GM19240 (cell line): ENCODE results near the gene GRHL1.
"Not testable (repeated sequence)": the region's sequence is repeated elsewhere in the genome, so short reads cannot be mapped to it uniquely, and the experiment has no call there.

ENCODE experiments used
- DNase-seq: peaks from one replicate; pipeline ENCODE4 v3.0.0; 2011; ENCODE audit warnings: low spot score; ENCODE audit not compliant: insufficient read length

GRHL1 gene

GRCh38 chr2:10022966-10023662 lies 71.6 kb downstream of the GRHL1 start:
- no peak for DNase-seq

- DNase-seq = no peak
Measured at GRCh38 chr2:10026940-10027569, 75.6 kb downstream of the GRHL1 start.

DNA sequence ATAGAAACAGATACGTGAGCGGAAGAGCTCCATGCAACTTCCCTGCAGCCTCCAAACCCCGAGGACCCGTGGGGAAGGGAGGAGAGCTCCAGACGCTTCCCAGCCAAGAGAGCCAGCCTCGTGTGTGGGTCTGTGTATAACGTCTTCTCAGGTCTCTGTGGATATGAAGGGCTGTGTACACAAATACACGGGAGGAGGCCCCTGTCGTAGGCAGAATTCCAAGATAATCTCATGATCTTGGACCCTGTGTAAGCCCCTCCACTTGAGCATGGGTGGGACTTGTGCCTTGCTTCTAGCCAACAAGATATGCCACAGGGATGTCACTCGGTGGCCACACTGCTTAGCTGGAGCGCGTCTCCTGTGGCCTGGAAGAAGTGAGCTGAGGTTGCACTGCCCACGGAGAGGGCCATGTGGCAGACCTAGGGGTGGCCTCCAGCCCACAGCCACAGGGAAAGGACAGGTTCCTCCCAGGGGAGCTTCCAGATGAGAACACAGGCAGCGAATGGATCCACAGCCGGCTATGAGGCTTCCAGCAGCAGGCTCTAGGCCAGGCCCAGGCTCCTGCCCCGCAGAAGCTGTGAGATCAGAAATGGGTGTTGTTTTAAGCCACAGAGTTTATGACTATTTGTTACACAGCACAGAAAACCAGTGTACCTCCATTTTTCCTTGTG lies 76.3 kb downstream of the GRHL1 start:
- DNase-seq = no peak

GRCh38 chr2:10028407-10028987 lies 77.0 kb downstream of the GRHL1 start:
- no peak for DNase-seq

- peak; percentile 61 for DNase-seq
Measured at GRCh38 chr2:10028988-10029874, 77.7 kb downstream of the GRHL1 start.

DNA sequence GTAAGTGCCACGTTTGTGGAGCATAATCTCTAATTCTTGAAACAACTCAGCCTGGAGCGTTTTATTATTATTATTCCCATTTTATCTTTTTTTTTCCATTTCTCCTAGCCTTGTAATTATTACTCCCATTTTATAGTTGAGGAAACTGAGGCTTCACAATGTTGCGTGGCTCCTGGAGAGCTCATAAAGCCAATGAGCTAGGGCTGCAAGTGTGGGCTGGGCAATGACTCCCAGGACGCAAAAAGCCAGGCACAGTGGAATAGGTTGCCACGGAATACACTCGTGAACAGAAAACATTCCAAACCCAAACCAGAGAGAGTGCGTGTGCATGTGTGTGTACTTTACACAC lies 78.4 kb downstream of the GRHL1 start:
- no peak for DNase-seq

- DNase-seq = no peak
Measured at GRCh38 chr2:10030311-10030736, 78.8 kb downstream of the GRHL1 start.

- DNase-seq = not testable (repeated sequence)
Measured at GRCh38 chr2:10030798-10031197, 79.3 kb downstream of the GRHL1 start.

DNA sequence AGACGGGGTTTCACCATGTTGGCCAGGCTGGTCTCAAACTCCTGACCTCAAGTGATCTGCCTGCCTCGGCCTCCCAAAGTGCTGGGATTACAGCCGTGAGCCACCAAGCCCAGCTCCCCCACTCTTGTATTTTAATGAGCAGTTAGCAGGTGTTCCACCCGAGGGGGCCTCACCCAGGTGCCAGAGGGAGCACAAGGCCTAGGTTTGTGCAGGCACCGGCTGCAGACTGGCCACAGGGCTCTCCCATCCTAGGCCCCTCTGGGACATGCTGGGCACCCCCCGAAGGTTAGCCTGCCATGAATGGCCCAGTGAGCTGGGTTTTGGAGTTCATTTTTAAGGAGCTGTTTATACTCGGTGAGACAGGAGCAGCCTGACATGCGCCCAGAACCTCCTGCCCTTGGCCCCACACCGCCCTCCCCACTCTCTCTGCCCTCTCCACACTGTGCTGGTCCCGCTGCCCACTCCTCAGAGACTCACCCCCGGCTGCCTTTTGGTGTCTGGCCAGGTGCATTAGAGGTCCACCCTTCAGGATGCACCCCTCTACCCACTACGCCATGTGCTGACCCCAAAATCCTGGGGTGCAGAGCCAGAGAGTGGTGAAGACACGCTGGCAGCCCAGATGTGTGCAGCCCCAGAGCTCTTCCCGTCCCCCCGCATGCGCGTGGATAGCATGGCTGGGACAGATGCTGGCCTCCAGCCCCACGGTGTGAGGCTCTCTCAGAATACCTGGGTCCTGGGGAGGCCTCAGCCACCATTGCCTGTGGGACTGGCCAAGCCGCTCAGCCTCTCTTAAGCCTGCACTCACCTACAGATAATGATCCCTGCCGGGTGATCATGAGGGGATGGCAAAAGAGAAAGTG lies 80.6 kb downstream of the GRHL1 start:
- no peak for DNase-seq

DNA sequence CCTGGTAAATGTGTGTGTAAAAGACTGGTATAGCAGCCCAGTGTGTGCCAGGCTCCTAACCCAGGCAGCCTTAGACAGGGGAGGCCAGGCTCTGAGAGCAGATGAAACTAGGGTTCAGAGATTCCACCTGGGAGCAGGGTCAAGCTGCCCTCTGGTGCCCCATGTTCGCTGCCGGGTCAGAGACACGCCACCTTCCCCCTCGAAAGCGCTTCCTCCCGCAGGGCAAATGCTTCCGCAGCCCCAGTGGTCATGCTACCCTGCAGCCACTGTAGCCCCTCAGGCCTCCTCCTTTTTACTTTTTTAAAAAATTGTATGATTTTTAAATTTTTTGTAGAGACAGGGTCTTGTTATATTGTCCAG lies 81.2 kb downstream of the GRHL1 start:
- no peak for DNase-seq

DNA sequence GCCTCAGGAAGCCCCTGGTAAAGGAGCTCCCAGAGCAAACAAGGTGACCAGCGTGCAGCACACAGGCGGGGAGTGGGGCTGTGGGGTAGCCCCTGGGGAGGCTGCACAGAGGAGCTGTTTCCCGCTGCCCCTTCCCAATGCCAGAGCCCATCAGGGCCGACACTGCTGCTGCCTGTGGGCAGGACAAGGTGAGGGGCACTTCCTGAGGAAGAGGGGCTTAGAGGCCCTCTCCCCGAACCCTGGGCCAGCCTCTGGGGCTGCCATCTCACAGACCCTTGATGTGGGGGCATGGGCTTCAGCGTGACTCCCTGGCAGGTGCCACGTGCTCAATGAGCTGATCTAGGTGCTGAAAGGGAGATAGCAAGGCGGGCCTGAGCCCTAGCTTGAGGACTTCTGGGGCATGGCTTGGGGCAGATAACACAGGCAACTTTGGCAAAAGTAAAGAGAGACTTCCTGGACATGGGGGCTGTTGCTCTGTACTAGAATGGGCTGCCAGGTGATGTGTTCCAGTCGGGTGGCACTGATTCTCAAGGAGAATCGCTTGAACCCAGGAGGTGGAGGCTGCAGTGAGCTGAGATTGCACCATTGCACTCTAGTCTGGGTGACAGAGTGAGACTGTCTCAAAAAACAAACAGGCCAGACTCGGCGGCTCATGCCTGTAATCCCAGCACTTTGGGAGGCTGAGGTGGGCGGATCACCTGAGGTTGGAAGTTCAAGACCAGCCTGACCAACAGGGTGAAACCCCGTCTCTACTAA lies 81.9 kb downstream of the GRHL1 start:
- DNase-seq = no peak

DNA sequence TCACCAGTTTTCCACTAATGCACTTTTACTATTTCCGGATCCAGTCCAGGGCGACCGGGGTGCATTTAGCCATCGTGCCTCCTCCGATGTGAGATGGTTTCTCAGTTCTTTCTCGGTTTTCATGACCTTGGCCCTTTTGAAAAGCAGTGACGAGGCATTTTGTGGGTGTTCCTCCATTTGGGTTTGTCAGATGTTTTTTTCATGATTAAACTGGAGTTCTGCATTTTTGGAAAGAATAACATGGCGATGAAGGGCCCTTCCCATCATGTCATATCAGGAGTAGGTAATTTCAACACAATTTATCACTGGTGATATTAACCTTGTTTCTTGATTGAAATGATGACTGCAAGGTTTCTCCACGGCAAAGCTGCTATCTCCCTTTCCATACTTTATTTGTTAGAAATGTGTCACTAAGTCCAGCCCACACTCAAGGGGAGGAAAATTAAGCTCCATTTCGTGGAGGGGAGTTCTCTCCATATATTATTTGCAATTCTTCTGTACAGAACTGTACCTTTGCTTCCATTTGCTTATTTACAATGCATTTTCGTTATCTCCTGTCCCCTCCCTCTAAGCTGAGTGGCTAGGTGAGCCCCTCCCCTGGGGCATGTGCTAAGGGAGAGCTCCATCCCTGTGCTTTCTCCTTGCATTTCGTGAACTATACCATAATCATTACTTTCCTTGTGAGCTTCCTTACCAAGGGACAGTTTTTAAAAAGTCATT lies 83.0 kb downstream of the GRHL1 start:
- DNase-seq = no peak

GRCh38 chr2:10035053-10035422 lies 83.5 kb downstream of the GRHL1 start:
- DNase-seq = no peak

- no peak for DNase-seq
Measured at GRCh38 chr2:10035633-10036032, 84.1 kb downstream of the GRHL1 start.

GRCh38 chr2:10036095-10036884 lies 84.8 kb downstream of the GRHL1 start:
- no peak for DNase-seq

GRCh38 chr2:10038123-10038522 lies 86.6 kb downstream of the GRHL1 start:
- no peak for DNase-seq

DNA sequence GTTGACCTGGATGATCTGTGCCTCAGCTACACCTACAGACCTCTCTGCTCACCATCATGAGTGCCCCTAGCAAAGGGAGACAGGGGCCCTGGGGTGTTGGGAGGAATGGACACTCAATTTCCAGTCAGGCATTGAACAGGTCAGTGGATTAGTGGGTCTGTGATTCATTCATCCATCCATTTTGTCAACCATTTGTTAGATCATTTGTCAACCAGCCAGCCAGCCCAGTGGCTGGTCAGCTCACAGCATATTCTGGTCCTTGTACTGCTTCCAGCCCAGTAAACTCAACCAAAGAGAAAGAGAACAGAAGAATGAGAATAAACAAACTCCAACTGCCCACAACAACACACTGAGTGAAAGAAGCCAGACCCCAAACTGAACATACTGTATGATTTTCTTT lies 87.2 kb downstream of the GRHL1 start:
- DNase-seq = no peak

GRCh38 chr2:10039658-10040410 lies 88.3 kb downstream of the GRHL1 start:
- DNase-seq = no peak
